ENCODE results near the gene MAPRE3. TPM values are rescaled to one million over a fixed set of nuclear protein-coding genes. Genes with fewer than 3 reads are reported as not detected.
"Not testable (repeated sequence)": the region's sequence is repeated elsewhere in the genome, so short reads cannot be mapped to it uniquely, and the experiment has no call there.

The MAPRE3 gene
- total RNA-seq, 2 donors from 2014 or later = 11.4 to 16.3 TPM

- intact Hi-C loops (cut with DNase I) = no loop called here
Measured at GRCh38 chr2:27073782-27074181, 103.3 kb downstream of the MAPRE3 start.

GRCh38 chr2:27074738-27075565 is 104.5 kb downstream of the MAPRE3 start:
- intact Hi-C loops (cut with DNase I) = no loop called here
- DNase-seq (ENCODE audit: low spot score) = no peak

More at GRCh38 chr2:27073782-27074181, 103.3 kb downstream of the MAPRE3 start:
- DNase-seq (ENCODE audit: low spot score) = no peak

DNA sequence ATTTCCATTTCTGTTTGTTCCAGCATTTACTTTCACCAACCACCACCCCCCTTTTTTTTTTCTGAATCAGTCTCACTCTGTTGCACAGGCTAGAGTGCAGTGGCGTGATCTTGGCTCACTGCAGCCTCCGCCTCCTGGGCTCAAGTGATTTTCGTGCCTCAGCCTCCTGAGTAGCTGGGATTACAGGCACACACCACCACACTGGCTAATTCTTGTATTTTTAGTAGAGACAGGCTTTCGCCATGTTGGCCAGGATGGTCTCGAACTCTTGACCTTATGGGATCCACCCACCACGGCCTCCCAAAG is 105.1 kb downstream of the MAPRE3 start:
- DNase-seq (ENCODE audit: low spot score); intact Hi-C loops (cut with DNase I): not testable (repeated sequence)

DNA sequence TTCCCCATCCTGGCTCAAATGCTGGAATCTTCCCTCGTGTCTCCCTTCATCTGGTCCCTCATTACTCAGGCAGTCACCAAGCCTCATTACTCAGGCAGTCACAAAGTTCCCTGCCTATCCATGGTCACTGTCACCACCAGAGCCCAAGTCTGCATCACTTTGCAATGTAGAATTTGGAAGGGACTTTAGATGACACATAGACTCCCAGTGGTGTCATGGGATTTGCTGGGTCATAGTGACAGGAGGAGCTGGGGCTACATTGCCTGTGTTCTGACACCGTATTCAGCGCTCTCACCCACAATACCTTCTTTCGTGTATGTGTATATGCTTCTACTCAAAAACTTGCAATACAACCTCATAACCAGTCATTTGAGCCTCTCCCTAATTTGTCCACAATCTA is 105.9 kb downstream of the MAPRE3 start:
- intact Hi-C loops (cut with DNase I) = no loop called here

More for the DNA sequence above, 105.9 kb downstream of the MAPRE3 start:
- no peak for DNase-seq (ENCODE audit: low spot score)

Other genes starting within 250 kb of the MAPRE3 start
- 10 to 100 TPM; 38.8 to 39.4 TPM for gene SLC35F6, start 206.4 kb upstream of the MAPRE3 start, total RNA-seq
- 1 to 10 TPM in 1 of 2 donors, not detected in 1; 1.2 TPM for gene CENPA, start 184.6 kb upstream of the MAPRE3 start, total RNA-seq
- gene DPYSL5, start 122.5 kb upstream of the MAPRE3 start, total RNA-seq = not detected
- 10 to 100 TPM; 68.0 to 69.8 TPM for gene TMEM214, start 62.3 kb downstream of the MAPRE3 start, total RNA-seq
- 10 to 100 TPM; 20.0 to 22.9 TPM for gene AGBL5, start 81.0 kb downstream of the MAPRE3 start, total RNA-seq
- 100 to 1,000 TPM; 222 to 314 TPM for gene OST4, start 101.0 kb downstream of the MAPRE3 start, total RNA-seq
- gene EMILIN1, start 108.0 kb downstream of the MAPRE3 start, total RNA-seq = 100 to 1,000 TPM; 178 to 323 TPM
- gene KHK, start 116.1 kb downstream of the MAPRE3 start, total RNA-seq = 1 to 10 TPM; 5.7 to 7.8 TPM
- gene CGREF1, start 148.5 kb downstream of the MAPRE3 start, total RNA-seq = 10 to 100 TPM; 25.8 to 27.8 TPM
- under 1 TPM; 0.37 to 0.48 TPM for gene ABHD1, start 153.2 kb downstream of the MAPRE3 start, total RNA-seq
- 10 to 100 TPM; 90.7 to 92.3 TPM for gene PREB, start 164.0 kb downstream of the MAPRE3 start, total RNA-seq
- gene PRR30, start 168.8 kb downstream of the MAPRE3 start, total RNA-seq = not detected
- gene TCF23, start 178.4 kb downstream of the MAPRE3 start, total RNA-seq = 10 to 100 TPM in 1 of 2 donors, 1 to 10 TPM in 1; 5.0 to 10.7 TPM
- 100 to 1,000 TPM in 1 of 2 donors, 10 to 100 TPM in 1; 76.1 to 116 TPM for gene ATRAID, start 241.4 kb downstream of the MAPRE3 start, total RNA-seq
- 10 to 100 TPM; 15.3 to 16.8 TPM for gene SLC5A6, start 241.6 kb downstream of the MAPRE3 start, total RNA-seq
- 10 to 100 TPM; 20.1 to 27.4 TPM for gene CAD, start 246.7 kb downstream of the MAPRE3 start, total RNA-seq